K562 (cell line): Measurements from ENCODE around the gene RPP25. TPM values are rescaled to one million over a fixed set of nuclear protein-coding genes. Genes with fewer than 3 reads are reported as not detected.

ENCODE experiments used
- EGR1 ChIP-seq: fragments of 450-650 bp; conservative IDR thresholded peaks from 2 replicates; pipeline ENCODE4 v1.6.1; 2017; ENCODE audit warnings: mild to moderate bottlenecking
- HDAC2 ChIP-seq: fragments of 450-650 bp; IDR thresholded peaks from 2 replicates; pipeline ENCODE4 v1.6.1; 2016; ENCODE audit warnings: mild to moderate bottlenecking
- NFE2L1 ChIP-seq: fragments of 450-650 bp; IDR thresholded peaks from 2 replicates; pipeline ENCODE4 v1.6.1; 2016; ENCODE audit warnings: missing genetic modification characterization, low read depth, mild to moderate bottlenecking, missing compliant biosample characterization, moderate library complexity, borderline replicate concordance
- RNF2 ChIP-seq: sonication (generic); IDR thresholded peaks from 2 replicates; pipeline ENCODE4 v1.6.1; 2016
- SRSF9 ChIP-seq: fragments of 200-400 bp; formaldehyde crosslinking; IDR thresholded peaks from 2 replicates; pipeline ENCODE4 v1.6.1; 2017; ENCODE audit warnings: low read depth, low read length, borderline replicate concordance
- TCF7 ChIP-seq: sonication (generic); IDR thresholded peaks from 2 replicates; pipeline ENCODE4 v1.6.1; 2016; ENCODE audit warnings: antibody characterized with exemption, borderline replicate concordance
- XRCC4 ChIP-seq: IDR thresholded peaks from one replicate; pipeline ENCODE4 v1.6.1; 2011; ENCODE audit not compliant: insufficient read depth, insufficient read length; ENCODE audit errors: extremely low read depth
- ZNF197 ChIP-seq: fragments of 200-800 bp; sonication (Bioruptor generic); IDR thresholded peaks from 2 replicates; pipeline ENCODE4 v1.6.1; 2016; ENCODE audit warnings: low read depth, missing genetic modification characterization, missing compliant biosample characterization
- ZNF23 ChIP-seq: fragments of 250-450 bp; sonication (Bioruptor Pico); IDR thresholded peaks from 2 replicates; pipeline ENCODE4 v1.4.0; 2020; ENCODE audit warnings: mild to moderate bottlenecking
- polyA plus RNA-seq, 8 experiments: library from polyadenylated mRNA; depleted of rRNA in 4 of 8; stranded (reverse) in 5 of 8; unstranded in 3 of 8; fragments of >200 nt; fragmentation: Nextera tagmentation in 2 of 8; fragmentation: Illumina TruSeq in 1 of 8; extraction: Ambion mirVana in 2 of 8; extraction: Trizol in 1 of 8; gene quantifications; 2 replicates each; pipeline versions ENCODE4 v1.2.1 to v1.2.3, GENCODE V29; 2011 to 2014; ENCODE audit warnings: inconsistent platforms in 1 of 8, missing spikeins in 1 of 8
- total RNA-seq, 7 experiments: library from RNA; depleted of rRNA in 6 of 7; stranded (reverse); fragments of >200 nt in 6 of 7; fragmentation: Illumina TruSeq in 2 of 7; extraction: Trizol in 2 of 7; gene quantifications; 2 replicates each; pipeline versions ENCODE4 v1.2.1 to v1.2.3, GENCODE V29; 2011 to 2021; ENCODE audit warnings: low replicate concordance in 1 of 7
- TF ChIP-seq, protein P1 (sequence below), 3 experiments: fragments of 200-800 bp in 1 of 3; fragments of 250-450 bp in 1 of 3; fragments of 450-650 bp in 1 of 3; sonication (Bioruptor Pico) in 1 of 3; sonication (Bioruptor generic) in 1 of 3; formaldehyde crosslinking in 1 of 3; IDR thresholded peaks; 2 replicates each; pipeline versions ENCODE4 v1.6.1 to v1.8.0; 2016 to 2022; ENCODE audit warnings: mild to moderate bottlenecking in 2 of 3, missing genetic modification characterization in 2 of 3, missing compliant biosample characterization in 1 of 3, moderate library complexity in 1 of 3
- TF ChIP-seq, protein P2 (sequence below): fragments of 450-650 bp; IDR thresholded peaks from 2 replicates; pipeline ENCODE4 v1.6.1; 2016; ENCODE audit warnings: low read depth, mild to moderate bottlenecking, moderate library complexity
- TF ChIP-seq, protein P3 (sequence below): fragments of 450-650 bp; formaldehyde crosslinking; IDR thresholded peaks from 2 replicates; pipeline ENCODE4 v1.4.0; 2022; ENCODE audit warnings: missing genetic modification characterization
- TF ChIP-seq, protein P4 (sequence below): fragments of 200-800 bp; sonication (Bioruptor generic); IDR thresholded peaks from 2 replicates; pipeline ENCODE4 v1.6.1; 2017; ENCODE audit warnings: missing genetic modification characterization, missing compliant biosample characterization

The RPP25 gene
- total and polyA plus RNA-seq, 9 of the 15 experiments (the other 6 are each of a cell fraction or from before 2014, with no cell fraction given) = 1.1 to 12.3 (median 5.6) TPM

DNA sequence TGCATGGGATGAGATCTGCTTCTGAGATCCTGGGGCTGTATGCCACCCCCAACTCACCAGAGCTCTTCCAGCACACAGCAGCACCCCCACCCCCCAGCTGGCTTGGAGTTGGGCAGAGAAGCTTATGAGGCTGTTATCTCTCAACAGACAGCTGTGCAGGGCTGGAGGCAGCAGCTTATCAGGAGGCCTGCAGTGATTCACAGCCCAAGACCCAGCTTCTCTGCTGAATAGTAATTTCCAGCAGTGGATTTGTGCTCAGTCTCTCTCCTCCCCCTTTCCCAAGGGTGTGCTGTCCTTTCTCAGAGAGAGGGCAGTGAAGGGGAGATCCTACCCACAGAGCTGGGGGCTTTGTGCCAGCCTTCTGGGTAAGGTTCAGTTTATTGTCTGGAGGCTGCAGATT is 2.1 kb downstream of the RPP25 start (continued):
- TF ChIP-seq, protein P1, sequence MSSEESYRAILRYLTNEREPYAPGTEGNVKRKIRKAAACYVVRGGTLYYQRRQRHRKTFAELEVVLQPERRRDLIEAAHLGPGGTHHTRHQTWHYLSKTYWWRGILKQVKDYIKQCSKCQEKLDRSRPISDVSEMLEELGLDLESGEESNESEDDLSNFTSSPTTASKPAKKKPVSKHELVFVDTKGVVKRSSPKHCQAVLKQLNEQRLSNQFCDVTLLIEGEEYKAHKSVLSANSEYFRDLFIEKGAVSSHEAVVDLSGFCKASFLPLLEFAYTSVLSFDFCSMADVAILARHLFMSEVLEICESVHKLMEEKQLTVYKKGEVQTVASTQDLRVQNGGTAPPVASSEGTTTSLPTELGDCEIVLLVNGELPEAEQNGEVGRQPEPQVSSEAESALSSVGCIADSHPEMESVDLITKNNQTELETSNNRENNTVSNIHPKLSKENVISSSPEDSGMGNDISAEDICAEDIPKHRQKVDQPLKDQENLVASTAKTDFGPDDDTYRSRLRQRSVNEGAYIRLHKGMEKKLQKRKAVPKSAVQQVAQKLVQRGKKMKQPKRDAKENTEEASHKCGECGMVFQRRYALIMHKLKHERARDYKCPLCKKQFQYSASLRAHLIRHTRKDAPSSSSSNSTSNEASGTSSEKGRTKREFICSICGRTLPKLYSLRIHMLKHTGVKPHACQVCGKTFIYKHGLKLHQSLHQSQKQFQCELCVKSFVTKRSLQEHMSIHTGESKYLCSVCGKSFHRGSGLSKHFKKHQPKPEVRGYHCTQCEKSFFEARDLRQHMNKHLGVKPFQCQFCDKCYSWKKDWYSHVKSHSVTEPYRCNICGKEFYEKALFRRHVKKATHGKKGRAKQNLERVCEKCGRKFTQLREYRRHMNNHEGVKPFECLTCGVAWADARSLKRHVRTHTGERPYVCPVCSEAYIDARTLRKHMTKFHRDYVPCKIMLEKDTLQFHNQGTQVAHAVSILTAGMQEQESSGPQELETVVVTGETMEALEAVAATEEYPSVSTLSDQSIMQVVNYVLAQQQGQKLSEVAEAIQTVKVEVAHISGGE (CRISPR knock-in tag; IDR thresholded peaks at IDR 0.05) = peak in 1 of 3 experiments; percentile 86; a peak in 2 of 6 replicates
- TF ChIP-seq ZNF197 (CRISPR knock-in tag) (peak; percentile 93), NFE2L1 (tag) (no peak), XRCC4 (no peak), SRSF9 (no peak), TCF7 (peak; percentile 90; the same call in 1 of the 2 replicates), RNF2 (peak; percentile 89), ZNF23 (CRISPR knock-in tag) (peak; percentile 58; the same call in 1 of the 2 replicates), EGR1 (peak; percentile 62), HDAC2 (peak; percentile 100)
- TF ChIP-seq, protein P2, sequence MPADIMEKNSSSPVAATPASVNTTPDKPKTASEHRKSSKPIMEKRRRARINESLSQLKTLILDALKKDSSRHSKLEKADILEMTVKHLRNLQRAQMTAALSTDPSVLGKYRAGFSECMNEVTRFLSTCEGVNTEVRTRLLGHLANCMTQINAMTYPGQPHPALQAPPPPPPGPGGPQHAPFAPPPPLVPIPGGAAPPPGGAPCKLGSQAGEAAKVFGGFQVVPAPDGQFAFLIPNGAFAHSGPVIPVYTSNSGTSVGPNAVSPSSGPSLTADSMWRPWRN = peak; percentile 96
- TF ChIP-seq, protein P3, sequence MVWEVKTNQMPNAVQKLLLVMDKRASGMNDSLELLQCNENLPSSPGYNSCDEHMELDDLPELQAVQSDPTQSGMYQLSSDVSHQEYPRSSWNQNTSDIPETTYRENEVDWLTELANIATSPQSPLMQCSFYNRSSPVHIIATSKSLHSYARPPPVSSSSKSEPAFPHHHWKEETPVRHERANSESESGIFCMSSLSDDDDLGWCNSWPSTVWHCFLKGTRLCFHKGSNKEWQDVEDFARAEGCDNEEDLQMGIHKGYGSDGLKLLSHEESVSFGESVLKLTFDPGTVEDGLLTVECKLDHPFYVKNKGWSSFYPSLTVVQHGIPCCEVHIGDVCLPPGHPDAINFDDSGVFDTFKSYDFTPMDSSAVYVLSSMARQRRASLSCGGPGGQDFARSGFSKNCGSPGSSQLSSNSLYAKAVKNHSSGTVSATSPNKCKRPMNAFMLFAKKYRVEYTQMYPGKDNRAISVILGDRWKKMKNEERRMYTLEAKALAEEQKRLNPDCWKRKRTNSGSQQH (CRISPR knock-in tag) = no peak
- TF ChIP-seq, protein P4, sequence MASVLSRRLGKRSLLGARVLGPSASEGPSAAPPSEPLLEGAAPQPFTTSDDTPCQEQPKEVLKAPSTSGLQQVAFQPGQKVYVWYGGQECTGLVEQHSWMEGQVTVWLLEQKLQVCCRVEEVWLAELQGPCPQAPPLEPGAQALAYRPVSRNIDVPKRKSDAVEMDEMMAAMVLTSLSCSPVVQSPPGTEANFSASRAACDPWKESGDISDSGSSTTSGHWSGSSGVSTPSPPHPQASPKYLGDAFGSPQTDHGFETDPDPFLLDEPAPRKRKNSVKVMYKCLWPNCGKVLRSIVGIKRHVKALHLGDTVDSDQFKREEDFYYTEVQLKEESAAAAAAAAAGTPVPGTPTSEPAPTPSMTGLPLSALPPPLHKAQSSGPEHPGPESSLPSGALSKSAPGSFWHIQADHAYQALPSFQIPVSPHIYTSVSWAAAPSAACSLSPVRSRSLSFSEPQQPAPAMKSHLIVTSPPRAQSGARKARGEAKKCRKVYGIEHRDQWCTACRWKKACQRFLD (CRISPR knock-in tag) = peak; percentile 99
